ENCODE data around the gene TNFRSF6B.

TNFRSF6B gene

DNA sequence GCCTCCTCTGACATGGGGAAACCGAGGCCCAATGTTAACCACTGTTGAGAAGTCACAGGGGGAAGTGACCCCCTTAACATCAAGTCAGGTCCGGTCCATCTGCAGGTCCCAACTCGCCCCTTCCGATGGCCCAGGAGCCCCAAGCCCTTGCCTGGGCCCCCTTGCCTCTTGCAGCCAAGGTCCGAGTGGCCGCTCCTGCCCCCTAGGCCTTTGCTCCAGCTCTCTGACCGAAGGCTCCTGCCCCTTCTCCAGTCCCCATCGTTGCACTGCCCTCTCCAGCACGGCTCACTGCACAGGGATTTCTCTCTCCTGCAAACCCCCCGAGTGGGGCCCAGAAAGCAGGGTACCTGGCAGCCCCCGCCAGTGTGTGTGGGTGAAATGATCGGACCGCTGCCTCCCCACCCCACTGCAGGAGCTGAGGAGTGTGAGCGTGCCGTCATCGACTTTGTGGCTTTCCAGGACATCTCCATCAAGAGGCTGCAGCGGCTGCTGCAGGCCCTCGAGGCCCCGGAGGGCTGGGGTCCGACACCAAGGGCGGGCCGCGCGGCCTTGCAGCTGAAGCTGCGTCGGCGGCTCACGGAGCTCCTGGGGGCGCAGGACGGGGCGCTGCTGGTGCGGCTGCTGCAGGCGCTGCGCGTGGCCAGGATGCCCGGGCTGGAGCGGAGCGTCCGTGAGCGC, 1.6 kb downstream of the TNFRSF6B start:
- DNase-seq (ENCODE audit: low read depth) = no peak

DNA sequence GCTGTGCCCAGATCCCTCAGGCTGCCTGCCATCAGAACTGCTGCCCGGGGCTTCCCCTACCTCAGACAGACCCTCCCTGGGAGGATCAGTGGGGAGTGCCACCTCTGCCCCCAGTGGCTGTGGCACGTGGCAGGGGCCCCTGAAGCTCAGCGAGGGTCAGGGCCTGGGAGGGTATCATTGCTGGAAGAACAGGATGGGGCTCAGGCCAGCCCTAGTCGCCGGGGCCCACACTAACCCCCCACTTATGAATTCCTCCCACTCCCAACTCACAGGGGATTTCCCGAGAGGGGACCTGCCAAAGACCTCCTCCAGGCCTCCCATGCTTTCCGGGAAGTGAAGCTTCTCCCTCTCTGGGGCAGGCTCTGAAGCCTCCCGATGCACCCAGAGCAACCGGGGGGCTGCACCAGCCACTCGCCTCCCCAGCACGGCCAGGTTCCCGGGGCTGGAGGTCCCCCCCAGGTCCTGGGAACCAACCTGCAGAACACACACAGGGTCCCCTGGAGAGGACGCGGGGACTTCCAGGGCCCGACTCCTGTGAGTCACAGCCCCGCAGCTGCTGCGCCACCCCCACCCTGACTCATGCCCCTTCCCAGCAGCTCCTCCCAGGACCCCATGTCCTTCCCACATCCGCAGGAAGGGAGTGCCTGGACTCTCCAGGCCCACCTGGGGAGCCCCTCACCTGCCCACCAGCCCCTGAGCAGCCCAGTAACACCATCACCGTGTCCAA, 2.5 kb downstream of the TNFRSF6B start:
- DNase-seq (ENCODE audit: low read depth) = no peak

DNA sequence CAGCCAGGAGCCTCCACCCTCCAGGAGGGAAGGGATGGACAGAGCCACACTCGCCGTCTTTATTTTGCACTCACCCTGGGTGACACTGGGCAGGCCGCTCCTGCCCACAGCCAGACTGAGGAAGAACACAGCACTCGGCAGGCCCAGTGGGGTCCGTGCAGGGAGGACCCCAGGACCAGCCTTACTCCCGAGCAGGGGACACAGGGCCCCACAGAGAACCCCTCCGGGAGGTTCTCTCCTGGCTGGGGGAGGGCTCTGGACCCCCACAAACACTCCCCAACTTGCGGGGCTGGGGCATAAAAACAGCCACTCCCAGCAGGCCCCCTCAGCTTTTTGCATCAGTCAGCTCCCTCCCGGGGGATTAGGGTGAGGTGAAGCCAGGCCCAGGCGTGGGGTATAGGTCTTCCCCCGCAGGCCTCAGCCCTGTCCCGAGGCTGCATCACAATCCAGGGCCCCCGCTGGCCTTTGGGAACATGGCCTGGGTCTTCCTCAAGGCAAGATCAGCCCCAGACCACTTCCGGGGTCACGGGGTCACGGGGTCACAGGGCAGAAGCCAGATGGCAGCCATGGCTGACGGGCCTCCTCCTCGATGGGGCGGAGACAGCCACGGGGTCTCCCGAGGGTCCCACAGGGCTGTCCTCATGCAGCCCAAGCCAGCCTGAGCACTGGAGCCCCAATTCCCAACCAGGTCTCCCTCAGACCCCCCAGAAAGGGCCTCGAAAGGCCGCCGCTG, 3.2 kb downstream of the TNFRSF6B start:
- no peak for DNase-seq (ENCODE audit: low read depth)

DNA sequence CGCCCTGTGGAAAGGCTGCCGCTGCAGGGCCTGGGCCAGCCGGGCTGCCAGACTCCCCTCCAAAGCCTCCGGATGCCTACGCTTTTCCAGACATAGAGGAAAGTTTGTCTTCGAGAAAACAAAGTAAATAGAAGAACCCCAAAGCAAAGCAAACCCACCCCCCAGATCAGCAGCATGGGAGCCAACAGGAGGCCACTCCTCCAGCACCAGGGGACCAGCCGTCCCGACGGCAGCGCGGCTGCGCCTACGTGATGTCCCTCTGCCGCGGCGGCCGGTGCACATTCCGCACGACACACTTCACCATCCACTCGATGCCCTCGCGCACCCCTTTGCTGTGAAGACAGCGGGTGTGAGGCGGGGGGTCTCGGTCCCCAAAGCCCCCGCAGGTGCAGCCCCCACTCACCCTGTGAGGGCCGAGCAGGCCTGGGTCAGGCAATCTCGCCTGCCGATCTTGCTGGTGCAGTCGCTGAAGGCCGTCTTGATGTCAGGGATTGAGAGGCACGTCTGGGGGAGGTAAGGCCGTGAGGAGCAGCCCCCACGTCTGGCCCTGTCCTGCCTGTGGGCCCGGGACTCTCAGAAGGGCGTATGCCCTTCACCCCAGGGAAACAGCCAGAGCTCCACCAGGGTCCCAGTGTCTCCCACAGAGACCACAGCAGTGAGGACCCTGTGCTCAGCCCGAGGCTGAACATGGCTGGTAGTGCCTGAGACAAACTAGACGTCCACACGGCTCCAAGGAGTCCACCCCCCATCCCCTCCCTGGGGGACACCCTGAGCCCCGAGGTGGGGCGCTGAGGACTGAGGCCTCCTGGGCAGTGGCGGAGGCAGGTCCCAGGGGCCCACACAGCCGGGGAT, 4.0 kb downstream of the TNFRSF6B start:
- no peak for DNase-seq (ENCODE audit: low read depth)

DNA sequence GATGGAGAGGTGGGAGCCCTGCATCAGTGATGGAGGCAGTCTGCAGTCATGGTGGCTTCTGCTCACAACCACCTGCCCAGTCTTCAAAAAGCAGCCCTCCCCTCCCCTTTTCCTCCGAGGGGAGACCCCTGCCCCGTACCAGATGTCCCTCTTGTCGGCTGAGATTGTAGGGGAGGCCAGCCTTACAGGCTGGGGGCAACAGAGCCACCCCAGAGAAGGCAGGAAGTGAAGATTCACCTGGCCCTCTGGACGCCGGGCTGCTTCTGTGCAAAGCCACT, 4.5 kb downstream of the TNFRSF6B start:
- DNase-seq (ENCODE audit: low read depth) = no peak

DNA sequence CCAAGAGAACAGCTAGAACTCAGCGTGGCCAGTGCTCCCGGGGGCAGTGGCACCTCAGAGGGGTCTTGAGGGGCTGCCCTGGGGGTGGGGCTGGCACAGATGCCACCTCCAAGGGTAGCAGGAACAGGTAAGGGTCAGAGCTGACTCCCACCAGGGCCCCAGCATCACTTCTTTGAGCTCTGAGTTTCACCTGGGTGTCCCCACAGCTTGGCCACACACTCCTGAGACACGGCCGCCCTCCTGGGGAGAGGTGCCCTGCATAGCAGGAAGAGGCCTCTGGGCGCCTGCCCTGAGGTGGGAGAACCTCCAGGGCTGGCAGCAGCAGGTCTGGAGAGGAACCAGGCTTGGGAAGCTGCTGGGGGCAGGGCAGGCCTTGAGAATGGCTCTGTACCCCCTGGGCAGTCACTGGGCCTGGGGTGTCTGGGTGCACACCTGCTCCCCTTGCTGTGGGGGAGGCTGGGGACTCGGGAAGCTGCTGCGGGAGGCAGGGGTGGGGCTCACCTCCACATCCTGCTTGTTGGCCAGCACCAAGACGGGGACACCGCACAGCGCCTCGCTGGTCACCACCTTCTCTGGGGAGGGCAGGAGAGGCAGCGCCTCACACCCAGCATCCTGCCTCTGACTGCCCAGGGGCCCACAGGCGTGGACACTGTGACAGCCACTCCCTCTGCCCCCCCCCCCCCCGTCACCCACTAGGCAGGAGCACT, 5.0 kb downstream of the TNFRSF6B start:
- DNase-seq (ENCODE audit: low read depth) = no peak

DNA sequence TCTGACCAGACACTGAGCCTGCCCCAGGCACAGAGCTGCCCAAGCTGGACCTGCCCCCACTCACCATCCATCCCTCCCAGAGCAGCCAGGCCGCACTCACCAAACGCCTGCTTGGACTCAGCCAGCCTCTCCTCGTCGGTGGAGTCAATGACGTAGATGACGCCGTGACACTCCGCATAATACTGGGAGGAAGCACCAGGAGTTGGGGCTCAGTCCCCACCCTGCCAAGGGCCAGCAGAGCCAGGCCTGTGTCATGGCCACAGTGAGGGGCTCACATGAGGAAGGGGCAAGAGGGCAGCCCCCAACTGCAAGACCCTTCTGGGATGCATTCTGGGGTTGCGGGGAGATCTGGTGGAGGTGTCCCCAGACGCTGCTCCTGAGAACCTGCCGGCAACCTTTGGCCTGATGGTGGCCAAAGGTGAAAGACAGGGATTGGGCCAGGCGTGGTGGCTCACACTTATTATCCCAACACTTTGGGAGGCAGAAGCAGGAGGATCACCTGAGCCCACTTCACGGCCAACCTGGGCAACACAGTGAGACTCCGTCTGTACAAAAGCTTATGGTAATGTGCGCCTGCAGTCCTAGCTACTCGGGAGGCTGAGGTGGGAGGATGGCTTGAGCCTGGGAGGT, 5.7 kb downstream of the TNFRSF6B start:
- no peak for DNase-seq (ENCODE audit: low read depth)

DNA sequence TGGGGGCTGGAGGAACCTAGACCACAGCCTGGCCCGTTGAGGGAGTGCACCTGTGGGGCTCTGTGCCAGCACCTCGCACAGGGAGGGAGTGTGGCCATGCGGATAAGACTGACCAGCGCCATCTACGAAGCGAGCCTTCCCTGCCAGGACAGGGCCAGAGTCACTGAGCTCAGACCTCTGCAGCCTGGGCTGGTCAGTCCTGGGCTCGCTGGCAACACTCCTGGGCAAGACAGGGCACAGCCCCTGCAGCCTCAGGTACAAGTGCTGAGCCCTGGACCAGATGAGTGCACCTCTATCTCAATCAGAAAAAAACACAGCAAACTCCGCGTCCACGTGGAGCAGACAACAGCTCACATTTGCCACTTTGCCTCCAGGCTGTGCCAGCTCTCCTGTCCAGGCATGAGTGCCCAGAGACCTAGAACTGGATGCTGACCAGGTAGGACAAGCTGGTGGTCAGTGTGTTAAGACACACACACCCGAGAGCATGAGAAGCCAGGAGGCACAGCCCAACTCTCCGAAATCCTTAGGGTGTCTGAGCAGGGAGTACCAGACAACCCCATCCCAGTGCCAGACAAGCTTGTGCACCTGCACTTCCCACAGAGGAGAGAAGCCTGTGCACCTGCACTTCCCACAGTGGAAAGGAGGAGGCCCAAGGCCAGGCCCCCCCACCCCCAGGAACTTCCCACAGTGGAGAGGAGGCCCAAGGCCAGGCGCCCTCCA, 6.5 kb downstream of the TNFRSF6B start:
- DNase-seq (ENCODE audit: low read depth) = no peak

DNA sequence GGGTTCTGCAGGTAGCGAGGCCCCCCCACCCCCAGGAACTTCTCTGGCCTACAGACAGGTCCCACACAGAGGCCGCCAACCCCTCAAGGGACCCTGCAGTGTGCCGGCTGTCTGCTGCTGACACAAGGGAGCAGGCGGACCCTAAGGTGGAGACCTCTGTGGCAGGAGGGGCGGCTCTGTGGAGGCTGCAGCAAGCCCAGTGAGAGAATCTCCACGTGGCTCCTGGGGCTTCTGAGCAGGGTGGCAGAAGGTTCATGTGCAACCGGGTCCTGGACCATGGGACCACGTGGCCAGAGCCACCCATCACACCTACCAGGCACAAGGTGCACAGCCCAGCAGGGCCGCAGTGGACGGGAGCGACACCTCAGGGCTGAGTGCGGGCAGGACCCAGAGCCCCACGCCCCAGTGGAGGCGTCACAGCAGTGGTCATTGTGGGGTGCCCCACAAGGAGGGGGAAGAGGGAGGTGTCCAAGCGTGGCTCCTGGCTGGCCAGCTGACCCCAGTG, 7.1 kb downstream of the TNFRSF6B start:
- no peak for DNase-seq (ENCODE audit: low read depth)

DNA sequence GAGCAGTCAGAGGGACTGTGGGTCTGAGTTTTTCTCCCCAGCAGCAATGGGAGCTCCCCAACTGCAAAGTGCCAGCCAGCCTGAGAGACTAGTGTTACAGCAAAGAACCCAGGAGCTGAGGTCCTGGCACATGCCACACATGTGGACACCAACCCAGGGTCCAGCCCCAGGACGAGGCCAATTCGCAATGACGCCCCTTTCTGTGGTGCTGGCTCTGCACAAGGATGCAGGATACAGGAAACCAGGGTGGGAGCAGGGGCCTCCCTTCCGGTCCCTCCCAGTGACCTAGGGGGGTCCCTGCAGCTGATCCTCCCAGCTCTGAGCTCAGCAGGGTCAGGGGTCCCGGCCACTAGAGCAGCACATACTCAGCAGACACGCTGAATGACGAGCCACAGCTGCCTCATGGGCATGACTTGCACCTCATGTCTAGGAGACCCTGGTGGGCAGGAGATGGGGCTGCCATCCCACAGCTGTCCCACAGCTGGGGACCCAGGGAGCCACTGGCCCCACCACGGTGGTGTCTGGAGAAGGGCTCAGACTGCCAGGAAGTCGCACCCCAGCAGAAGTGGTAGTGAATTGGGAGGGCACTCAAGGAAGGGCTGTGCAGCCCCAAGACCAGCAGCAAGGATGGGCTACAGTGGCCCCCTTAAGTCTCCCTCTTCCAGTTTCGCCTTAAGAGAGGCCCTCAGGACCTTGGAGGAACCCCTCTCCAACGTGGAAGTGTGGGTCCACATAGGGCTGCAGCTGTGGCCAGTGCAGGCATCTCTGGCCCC, 7.7 kb downstream of the TNFRSF6B start:
- DNase-seq (ENCODE audit: low read depth) = no peak

DNA sequence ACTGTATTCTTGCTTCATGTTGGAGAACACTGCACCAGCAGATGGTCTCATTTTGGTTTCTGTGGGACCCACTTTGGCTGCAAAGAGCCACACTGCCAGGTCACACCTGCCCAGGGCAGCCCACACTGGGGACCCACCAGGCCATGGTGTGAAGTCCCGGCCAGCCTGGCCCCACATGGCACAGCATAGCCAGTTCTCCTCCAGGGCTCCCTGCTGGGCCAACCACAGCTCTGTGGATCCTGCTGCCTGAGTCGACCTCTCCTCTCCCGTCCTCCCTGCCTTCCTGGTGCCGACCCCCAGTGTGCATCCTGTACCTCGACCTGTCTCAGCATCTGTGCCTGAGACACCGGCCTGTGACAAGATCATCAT, 8.3 kb downstream of the TNFRSF6B start:
- DNase-seq (ENCODE audit: low read depth) = no peak

DNA sequence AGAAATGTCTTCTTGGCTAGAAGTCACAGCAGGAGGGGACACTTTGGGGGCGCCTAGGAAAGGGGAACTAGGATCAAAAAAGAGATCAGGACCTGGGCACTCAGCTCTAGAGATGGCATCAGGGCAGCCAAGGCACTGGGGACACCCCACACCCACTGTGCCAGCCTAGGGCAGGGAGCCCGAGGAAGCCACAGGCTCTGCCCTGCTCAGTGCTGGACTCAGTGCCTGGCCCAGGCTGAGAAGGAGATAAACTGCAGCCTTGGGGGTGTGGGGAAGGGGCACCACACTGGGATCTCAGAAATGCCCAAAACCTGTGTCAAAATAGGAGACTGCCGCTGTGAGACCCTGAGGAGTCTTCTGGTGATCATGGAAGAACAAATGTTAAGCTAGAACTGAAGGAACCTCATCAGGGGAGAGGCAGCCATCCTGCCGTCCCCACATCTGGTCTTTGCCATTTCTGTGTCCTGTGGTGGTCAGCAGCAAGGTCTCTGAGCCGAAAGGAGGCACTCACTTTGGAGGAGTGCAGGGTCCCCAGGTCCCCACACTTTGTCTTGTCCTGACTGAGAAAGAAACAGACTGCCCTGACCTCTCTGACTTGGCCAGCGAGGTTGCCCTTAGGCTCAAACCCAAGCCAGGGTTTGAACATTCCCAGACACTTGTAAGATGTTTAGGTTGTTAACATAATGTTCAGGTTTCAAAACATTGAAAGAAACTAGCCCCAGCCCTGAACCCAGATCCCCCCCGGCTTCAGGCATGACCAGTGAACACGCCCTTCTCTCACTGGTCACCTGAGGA, 9.0 kb downstream of the TNFRSF6B start:
- DNase-seq (ENCODE audit: low read depth) = no peak

DNA sequence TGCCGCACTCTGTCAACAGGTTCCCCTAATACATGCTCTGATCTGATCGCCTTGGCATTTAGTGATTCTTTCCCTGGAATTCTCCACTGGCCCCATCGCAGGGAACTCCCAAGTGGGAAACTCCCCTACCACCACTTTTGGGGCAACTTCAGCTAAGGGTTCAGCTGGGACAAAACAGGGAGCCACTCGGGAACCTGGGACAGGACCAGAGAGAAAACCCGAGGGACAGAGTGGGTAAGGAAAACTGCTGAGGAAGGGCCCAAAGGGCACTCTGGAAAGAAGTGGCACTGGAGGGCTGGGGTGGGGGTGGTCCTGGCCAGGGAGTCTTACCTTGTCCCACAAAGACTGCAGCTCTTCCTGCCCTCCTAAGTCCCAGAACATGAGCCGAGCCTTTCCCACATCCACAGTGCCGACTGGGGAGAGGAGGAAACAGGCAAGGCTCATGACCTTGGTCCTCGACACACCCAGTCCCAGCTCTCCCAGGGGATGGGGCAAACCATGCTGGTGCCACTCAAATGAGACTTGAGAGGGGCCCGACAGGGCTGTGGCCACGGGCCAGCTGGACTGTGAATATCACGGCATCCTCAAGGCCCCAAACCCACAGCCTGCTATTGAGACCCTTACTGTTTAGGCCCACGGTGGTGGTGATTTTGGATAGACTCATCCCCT, 9.7 kb downstream of the TNFRSF6B start:
- no peak for DNase-seq (ENCODE audit: low read depth)

DNA sequence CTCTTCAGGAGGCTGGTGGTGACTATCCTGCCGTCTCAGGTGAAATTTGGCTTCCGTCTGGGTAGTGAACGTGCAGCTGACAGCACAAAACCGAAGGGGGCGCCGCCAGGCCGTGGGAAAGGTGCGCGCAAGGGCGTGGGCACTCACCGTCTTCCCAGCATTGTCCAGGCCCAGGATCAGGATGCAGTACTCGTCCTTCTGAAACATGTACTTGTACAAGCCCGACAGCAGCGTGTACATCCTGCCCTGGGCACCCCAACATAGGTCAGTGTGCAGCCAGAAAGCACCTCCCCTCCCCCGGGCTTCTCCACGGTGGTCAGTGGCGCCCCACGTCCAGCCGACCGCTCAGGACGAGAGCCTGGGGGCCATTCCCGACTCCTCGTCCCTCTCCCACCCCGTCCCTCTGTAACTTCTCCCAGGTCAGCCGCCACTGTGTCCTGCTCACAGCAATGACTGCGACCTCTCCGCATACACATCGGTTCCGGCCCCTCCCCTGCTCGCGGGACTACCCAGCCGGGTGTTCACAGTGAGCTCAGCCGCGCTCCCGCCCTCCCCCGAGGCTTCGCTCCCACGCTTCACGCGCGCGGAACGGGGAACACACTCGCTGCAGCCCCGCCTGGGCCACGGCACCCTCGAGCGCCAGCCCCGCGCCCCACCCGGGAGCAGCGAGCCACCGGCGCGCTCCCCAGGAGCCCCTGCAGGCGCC, 10.6 kb downstream of the TNFRSF6B start:
- DNase-seq (ENCODE audit: low read depth) = no peak

DNA sequence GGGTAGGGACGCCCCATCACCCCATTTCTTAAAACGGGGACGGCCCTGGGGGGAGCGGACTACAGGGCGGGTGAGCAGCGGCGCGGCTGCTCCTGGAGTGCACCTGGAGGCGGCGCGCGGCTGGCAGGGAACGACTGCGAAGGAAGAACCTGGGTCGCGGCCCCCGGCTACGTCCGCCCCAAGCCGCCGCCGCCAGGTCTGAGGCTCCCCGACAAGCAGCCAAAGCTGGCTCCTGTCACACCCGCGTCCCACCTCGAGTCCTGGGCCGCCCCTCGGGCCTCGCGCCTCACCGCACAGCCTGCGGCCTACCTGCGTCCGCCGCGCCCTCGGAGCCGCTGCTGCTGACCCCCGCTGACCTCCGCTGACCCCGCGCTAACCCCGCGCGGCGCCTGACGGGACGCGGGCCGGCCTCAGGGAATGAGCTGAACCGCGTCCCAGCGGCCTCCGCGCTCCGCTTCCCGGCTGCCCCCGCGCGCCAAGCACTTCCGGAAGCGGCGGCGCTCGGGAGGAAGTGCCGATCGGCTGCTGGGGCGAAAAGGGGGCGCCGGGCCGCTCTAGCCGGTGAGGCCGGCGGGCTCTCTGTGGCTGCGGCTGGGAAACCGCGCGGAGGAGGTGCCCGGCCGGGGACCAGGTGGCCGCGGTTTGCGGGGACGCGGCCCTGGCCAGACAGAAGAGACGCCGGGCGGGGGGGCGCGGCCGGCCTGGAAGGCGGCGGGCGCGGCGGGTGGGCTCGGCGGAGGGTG, 11.3 kb downstream of the TNFRSF6B start, which contains the start of the genes ARFRP1 and ZGPAT:
Gene ARFRP1 (minus strand): TSS at position 419 of the 743 bp plus-strand sequence. CDS start 885 bp downstream, outside the sequence.
Gene ZGPAT (plus strand): TSS at position 482 of the 743 bp plus-strand sequence. CDS start 542 bp downstream, outside the sequence.
- peak; percentile 77 for DNase-seq (ENCODE audit: low read depth)

DNA sequence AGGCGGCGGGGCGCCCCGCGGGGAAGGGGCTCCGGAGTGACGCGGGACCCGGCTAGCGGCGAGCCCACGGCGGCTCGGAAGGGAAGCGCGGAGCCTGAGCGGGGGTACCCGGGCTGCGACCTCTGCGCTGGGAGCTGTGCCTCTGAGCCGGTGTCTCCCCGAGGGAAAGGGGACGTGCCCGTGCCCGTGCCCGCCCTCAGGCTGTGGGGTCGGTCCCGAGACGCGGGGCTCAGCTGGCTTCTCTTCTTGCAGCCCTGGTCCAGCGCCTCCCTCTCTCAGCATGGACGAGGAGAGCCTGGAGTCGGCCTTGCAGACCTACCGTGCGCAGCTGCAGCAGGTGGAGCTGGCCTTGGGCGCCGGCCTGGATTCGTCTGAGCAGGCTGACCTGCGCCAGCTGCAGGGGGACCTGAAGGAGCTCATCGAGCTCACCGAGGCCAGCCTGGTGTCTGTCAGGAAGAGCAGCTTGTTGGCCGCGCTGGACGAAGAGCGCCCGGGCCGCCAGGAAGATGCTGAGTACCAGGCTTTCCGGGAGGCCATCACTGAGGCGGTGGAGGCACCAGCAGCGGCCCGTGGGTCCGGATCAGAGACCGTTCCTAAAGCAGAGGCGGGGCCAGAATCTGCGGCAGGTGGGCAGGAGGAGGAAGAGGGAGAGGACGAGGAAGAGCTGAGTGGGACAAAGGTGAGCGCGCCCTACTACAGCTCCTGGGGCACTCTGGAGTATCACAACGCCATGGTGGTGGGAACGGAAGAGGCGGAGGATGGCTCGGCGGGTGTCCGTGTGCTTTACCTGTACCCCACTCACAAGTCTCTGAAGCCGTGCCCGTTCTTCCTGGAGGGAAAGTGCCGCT, 12.1 kb downstream of the TNFRSF6B start:
- DNase-seq (ENCODE audit: low read depth) = no peak
